HepG2 (cell line): ENCODE measurements around the gene RIMKLB. TPM values are rescaled to one million over a fixed set of nuclear protein-coding genes. Genes with fewer than 3 reads are reported as not detected.

Experiments used
- ATAC-seq: fragments of 200-7000 bp; cut with Tn5 transposase; 3 replicates; pipeline ENCODE4 v1.9.1; 2020; ENCODE audit warnings: mild to moderate bottlenecking, moderate library complexity
- BruUV-seq: library from RNA; stranded (reverse); fragments of 400-500 nt; replicated peaks from 2 replicates; lab custom pipeline; 2021; lab: Mats Ljungman, UMichigan
- CTCF ChIA-PET: fragments of 300-600 bp; formaldehyde crosslinking; extraction: SDS; loops from one replicate; lab custom pipeline; 2021; ENCODE audit warnings: low total read pairs, inconsistent platforms, low intra/inter-chr PET ratio; lab: Yijun Ruan, JAX
- POLR2A ChIA-PET: fragments of 350-600 bp; sonication (Branson Sonifier 250); formaldehyde crosslinking; loops from one replicate; lab custom pipeline; 2020; ENCODE audit warnings: antibody characterized with exemption, inconsistent platforms; lab: Yijun Ruan, JAX
- DNase-seq: peaks from one replicate; pipeline ENCODE4 v3.0.0-alpha.2; 2015; ENCODE audit warnings: low spot score
- FAIRE-seq: peaks from 3 replicates; lab custom pipeline; 2011; peaks lifted over from hg19 to GRCh38; lab: Jason Lieb, UNC
- H2AFZ ChIP-seq: one replicate; pipeline ENCODE4 v1.6.1; 2011; ENCODE audit warnings: low read length, inconsistent platforms
- H3K27ac ChIP-seq: fragments of 300-600 bp; 3 replicates; pipeline ENCODE4 v1.8.0; 2011; ENCODE audit warnings: mixed run types, mild to moderate bottlenecking, mixed read lengths, low read length, inconsistent platforms; ENCODE audit not compliant: insufficient read depth; ENCODE audit errors: extremely low read length
- H3K27me3 ChIP-seq, 2 experiments: fragments of 200-600 bp in 1 of 2; 2 replicates in 1 of 2; 3 replicates in 1 of 2; pipeline versions ENCODE4 v1.6.0 to v1.8.0; 2011; ENCODE audit warnings: low read length in 2 of 2, mild to moderate bottlenecking in 2 of 2, moderate library complexity in 2 of 2, inconsistent platforms in 1 of 2; ENCODE audit not compliant: insufficient read depth in 2 of 2, control insufficient read depth in 1 of 2
- H3K36me3 ChIP-seq, 2 experiments: fragments of 200-600 bp in 1 of 2; replicated peaks in 1 of 2; 2 replicates in 1 of 2; 3 replicates in 1 of 2; pipeline versions ENCODE4 v1.5.1 to v1.8.0; 2011; ENCODE audit warnings: low read length in 2 of 2, inconsistent platforms in 1 of 2; ENCODE audit not compliant: insufficient read depth in 2 of 2, control insufficient read depth in 1 of 2
- H3K4me1 ChIP-seq: 2 replicates; pipeline ENCODE4 v1.5.1; 2012; ENCODE audit warnings: low read length, inconsistent platforms; ENCODE audit not compliant: insufficient read depth
- H3K4me2 ChIP-seq: 2 replicates; pipeline ENCODE4 v1.6.0; 2011; ENCODE audit warnings: low read depth, low read length, inconsistent platforms
- H3K4me3 ChIP-seq, 3 experiments: fragments of 200-600 bp in 1 of 3; sonication (generic), shearing (Covaris generic) in 1 of 3; replicated peaks in 1 of 3; 2 replicates each; pipeline ENCODE4 v1.5.1; 2011 to 2016; ENCODE audit warnings: low read length in 3 of 3, inconsistent platforms in 2 of 3, low read depth in 2 of 3, mild to moderate bottlenecking in 2 of 3, control low read depth in 1 of 3, mixed read lengths in 1 of 3; ENCODE audit not compliant: insufficient read depth in 1 of 3
- H3K79me2 ChIP-seq: one replicate; pipeline ENCODE4 v1.6.1; 2011; ENCODE audit warnings: low read length, inconsistent platforms; ENCODE audit not compliant: insufficient read depth
- H3K9ac ChIP-seq: 2 replicates; pipeline ENCODE4 v1.6.0; 2011; ENCODE audit warnings: mild to moderate bottlenecking, low read depth, low read length, inconsistent platforms; ENCODE audit not compliant: insufficient read depth
- H3K9me3 ChIP-seq: 2 replicates; pipeline ENCODE4 v1.5.1; 2012; ENCODE audit warnings: mild to moderate bottlenecking, low read length
- H4K20me1 ChIP-seq: 2 replicates; pipeline ENCODE4 v1.6.0; 2011; ENCODE audit warnings: inconsistent platforms, mild to moderate bottlenecking, low read length, moderate library complexity; ENCODE audit not compliant: insufficient read depth
- MAFK ChIP-seq, 2 experiments: IDR thresholded peaks in 1 of 2; conservative IDR thresholded peaks in 1 of 2; 2 replicates each; pipeline ENCODE4 v1.6.1; 2011; ENCODE audit warnings: improper control_type of control experiment in 2 of 2, low read length in 2 of 2
- POLR2AphosphoS5 ChIP-seq: IDR thresholded peaks from 2 replicates; pipeline ENCODE4 v1.6.1; 2012; ENCODE audit warnings: low read depth, low read length
- RFX1 ChIP-seq: fragments of 450-650 bp; IDR thresholded peaks from 2 replicates; pipeline ENCODE4 v1.6.1; 2017
- SALL2 ChIP-seq: sonication (generic); formaldehyde crosslinking; IDR thresholded peaks from 2 replicates; pipeline ENCODE4 v1.8.1; 2023; ENCODE audit warnings: mild to moderate bottlenecking, missing genetic modification reagents, inconsistent platforms
- SP1 ChIP-seq, 2 experiments: fragments of 450-650 bp in 1 of 2; sonication (generic) in 1 of 2; formaldehyde crosslinking in 1 of 2; IDR thresholded peaks; 2 replicates each; pipeline versions ENCODE4 v1.4.0 to v1.6.1; 2016 to 2020; ENCODE audit warnings: missing genetic modification reagents in 1 of 2
- ZBTB33 ChIP-seq: sonication (generic); formaldehyde crosslinking; IDR thresholded peaks from 2 replicates; pipeline ENCODE4 v1.4.0; 2020; ENCODE audit warnings: missing genetic modification reagents
- WGBS: methylation state at CpG from one replicate; pipeline ENCODE4 v1.1.6; 2017; ENCODE audit warnings: low lambda C conversion rate; 5-methylcytosine and 5-hydroxymethylcytosine counted together
- in situ Hi-C: cut with HindIII; loops from 2 replicates; pipeline ENCODE4 v1.10.0; 2017; ENCODE audit warnings: low pct_unique_long_range_greater_than_20kb; ENCODE audit not compliant: extremely low pct_ligation_motif_present
- intact Hi-C: fragments of 100-400 bp; cut with micrococcal nuclease; formaldehyde crosslinking; loops from one replicate; pipeline ENCODE4 v1.10.0; 2022; ENCODE audit not compliant: unreplicated experiment
- polyA plus RNA-seq, 8 experiments: library from polyadenylated mRNA; depleted of rRNA in 3 of 8; stranded (reverse) in 7 of 8; unstranded in 1 of 8; fragments of >200 nt; fragmentation: Illumina TruSeq in 4 of 8; extraction: Trizol in 4 of 8; gene quantifications; 2 replicates each; pipeline versions ENCODE4 v1.2.1 to v1.2.3, GENCODE V29; 2011 to 2016; ENCODE audit warnings: low read depth in 4 of 8, missing spikeins in 1 of 8, mixed read lengths in 1 of 8; ENCODE audit not compliant: insufficient read depth in 1 of 8
- total RNA-seq, 5 experiments: library from RNA; depleted of rRNA; stranded (reverse); fragments of >200 nt; fragmentation: Illumina TruSeq; extraction: Trizol; gene quantifications; 2 replicates each; pipeline ENCODE4 v1.2.3, GENCODE V29; 2016; ENCODE audit warnings: low read depth in 1 of 5
- TF ChIP-seq, protein P1 (sequence below): sonication (generic); formaldehyde crosslinking; IDR thresholded peaks from 2 replicates; pipeline ENCODE4 v1.4.0; 2020; ENCODE audit warnings: missing genetic modification reagents, borderline replicate concordance
- TF ChIP-seq, protein P2 (sequence below): sonication (generic); formaldehyde crosslinking; IDR thresholded peaks from 2 replicates; pipeline ENCODE4 v1.8.0; 2023; ENCODE audit warnings: mild to moderate bottlenecking, missing genetic modification reagents

Gene RIMKLB
- total and polyA plus RNA-seq, 2 of the 13 experiments (the other 11 are each of a cell fraction or from before 2014, with no cell fraction given) = 0.33 to 0.40 TPM

DNA sequence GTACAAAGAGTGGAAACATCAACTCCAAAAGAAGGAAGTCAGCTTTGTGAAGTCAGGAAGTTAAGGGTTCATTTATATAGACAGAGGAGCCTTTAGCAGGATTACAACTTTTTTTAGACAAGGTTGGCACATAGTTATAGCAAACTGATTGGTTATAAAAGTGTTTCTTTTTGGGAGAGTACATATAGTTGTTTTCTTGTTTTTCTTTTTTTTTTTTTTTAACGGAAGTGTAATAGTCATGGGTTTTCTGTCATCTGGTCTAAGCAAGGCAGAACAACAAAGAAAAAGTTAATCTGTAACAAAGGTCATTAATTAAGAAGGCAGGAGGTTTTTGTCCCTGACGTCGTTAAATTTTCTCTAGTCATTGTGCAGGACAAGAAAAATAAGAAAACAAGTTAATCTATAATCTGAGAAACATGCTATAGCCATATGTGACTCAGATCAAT, 22.2 kb upstream of the RIMKLB start:
- peaks cover 0 to 2% of the 10 kb centered on the region in 2 experiments; a peak in 2 of 5 replicates for H3K27me3 ChIP-seq
- no peaks in the 10 kb centered on the region for H3K4me1 ChIP-seq
- H3K79me2 ChIP-seq = no peaks in the 10 kb centered on the region
- under 1% methylated on average over 3 of the region's 3 CpGs for WGBS
- no peak for TF ChIP-seq SALL2 (CRISPR knock-in tag)
- no peak for TF ChIP-seq RFX1
- no peak for TF ChIP-seq MAFK (conservative IDR thresholded peaks at IDR 0.05 in 1 of 2, IDR thresholded peaks at IDR 0.05 in 1 of 2; ENCODE audit: low read length in 2 of 2)
- TF ChIP-seq, protein P1, sequence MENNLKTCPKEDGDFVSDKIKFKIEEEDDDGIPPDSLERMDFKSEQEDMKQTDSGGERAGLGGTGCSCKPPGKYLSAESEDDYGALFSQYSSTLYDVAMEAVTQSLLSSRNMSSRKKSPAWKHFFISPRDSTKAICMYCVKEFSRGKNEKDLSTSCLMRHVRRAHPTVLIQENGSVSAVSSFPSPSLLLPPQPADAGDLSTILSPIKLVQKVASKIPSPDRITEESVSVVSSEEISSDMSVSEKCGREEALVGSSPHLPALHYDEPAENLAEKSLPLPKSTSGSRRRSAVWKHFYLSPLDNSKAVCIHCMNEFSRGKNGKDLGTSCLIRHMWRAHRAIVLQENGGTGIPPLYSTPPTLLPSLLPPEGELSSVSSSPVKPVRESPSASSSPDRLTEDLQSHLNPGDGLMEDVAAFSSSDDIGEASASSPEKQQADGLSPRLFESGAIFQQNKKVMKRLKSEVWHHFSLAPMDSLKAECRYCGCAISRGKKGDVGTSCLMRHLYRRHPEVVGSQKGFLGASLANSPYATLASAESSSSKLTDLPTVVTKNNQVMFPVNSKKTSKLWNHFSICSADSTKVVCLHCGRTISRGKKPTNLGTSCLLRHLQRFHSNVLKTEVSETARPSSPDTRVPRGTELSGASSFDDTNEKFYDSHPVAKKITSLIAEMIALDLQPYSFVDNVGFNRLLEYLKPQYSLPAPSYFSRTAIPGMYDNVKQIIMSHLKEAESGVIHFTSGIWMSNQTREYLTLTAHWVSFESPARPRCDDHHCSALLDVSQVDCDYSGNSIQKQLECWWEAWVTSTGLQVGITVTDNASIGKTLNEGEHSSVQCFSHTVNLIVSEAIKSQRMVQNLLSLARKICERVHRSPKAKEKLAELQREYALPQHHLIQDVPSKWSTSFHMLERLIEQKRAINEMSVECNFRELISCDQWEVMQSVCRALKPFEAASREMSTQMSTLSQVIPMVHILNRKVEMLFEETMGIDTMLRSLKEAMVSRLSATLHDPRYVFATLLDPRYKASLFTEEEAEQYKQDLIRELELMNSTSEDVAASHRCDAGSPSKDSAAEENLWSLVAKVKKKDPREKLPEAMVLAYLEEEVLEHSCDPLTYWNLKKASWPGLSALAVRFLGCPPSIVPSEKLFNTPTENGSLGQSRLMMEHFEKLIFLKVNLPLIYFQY = no peak
- no peak for TF ChIP-seq SP1 (IDR thresholded peaks at IDR 0.05)
- TF ChIP-seq SP1 (CRISPR knock-in tag; IDR thresholded peaks at IDR 0.05) = no peak
- no peak for TF ChIP-seq POLR2AphosphoS5
- TF ChIP-seq, protein P2, sequence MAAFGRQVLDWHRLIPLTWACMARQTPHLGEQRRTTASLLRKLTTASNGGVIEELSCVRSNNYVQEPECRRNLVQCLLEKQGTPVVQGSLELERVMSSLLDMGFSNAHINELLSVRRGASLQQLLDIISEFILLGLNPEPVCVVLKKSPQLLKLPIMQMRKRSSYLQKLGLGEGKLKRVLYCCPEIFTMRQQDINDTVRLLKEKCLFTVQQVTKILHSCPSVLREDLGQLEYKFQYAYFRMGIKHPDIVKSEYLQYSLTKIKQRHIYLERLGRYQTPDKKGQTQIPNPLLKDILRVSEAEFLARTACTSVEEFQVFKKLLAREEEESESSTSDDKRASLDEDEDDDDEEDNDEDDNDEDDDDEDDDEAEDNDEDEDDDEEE (CRISPR knock-in tag) = no peak
- TF ChIP-seq ZBTB33 (CRISPR knock-in tag) = no peak
- CTCF ChIA-PET = no interaction called here
- no peaks in the 10 kb centered on the region for H3K36me3 ChIP-seq
- BruUV-seq = no TSS peak
- H3K9me3 ChIP-seq = no peaks in the 10 kb centered on the region
- no peak overlapping the region for H2AFZ ChIP-seq
- H3K9ac ChIP-seq = no peak overlapping the region
- H3K4me3 ChIP-seq = no peak overlapping the region
- POLR2A ChIA-PET = interaction anchor here (0.8 kb wide), 1 partner anchor 363 kb away, joined by 3 read pairs; no protein-coding TSS in a partner anchor
- H3K27ac ChIP-seq = no peak overlapping the region
- ATAC-seq = no peak
- in situ Hi-C loops (no loop called here), intact Hi-C loops (no loop called here)
- H3K4me2 ChIP-seq = no peak overlapping the region
- no peak for FAIRE-seq
- no peak for DNase-seq
- no peaks in the 10 kb centered on the region for H4K20me1 ChIP-seq
